ENCODE measurements around the gene ANTXR1. TPM values are rescaled to one million over a fixed set of nuclear protein-coding genes. Genes with fewer than 3 reads are reported as not detected.

The ANTXR1 gene
- total and polyA plus RNA-seq, 4 experiments from 2014 or later: 0.58 TPM; not detected in 3

GRCh38 chr2:69123182-69123581 is 110.2 kb downstream of the ANTXR1 start:
- H3K9me3 Mint-ChIP-seq: peaks cover 0 to 6% (median 0%) of the 10 kb centered on the region in 8 donors
- CTCF ChIA-PET (ENCODE audit: partially characterized antibody): no interaction called here

DNA sequence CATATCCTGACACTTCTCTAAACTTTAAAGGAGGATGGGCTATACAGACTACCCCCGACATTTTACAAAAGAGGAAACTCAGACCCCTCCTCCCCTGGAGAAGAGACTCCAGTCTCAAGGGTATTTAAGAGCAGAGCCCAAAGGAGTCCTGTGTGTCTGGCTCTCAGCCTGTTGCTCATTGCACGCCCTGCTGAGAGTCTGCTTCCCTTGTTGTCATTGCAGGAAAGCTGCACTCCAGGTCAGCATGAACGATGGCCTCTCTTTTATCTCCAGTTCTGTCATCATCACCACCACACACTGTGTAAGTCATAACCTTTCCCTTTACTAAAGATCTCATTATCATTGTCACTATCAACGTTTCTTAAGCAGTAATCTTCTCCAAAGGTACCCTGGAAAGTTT is 111.4 kb downstream of the ANTXR1 start:
- H3K4me3 Mint-ChIP-seq: no peak overlapping the region
- no peaks in the 10 kb centered on the region for H3K27me3 ChIP-seq (ENCODE audit: insufficient read depth, low read length)
- no peak overlapping the region for H3K27ac Mint-ChIP-seq
- no peaks in the 10 kb centered on the region for H3K36me3 Mint-ChIP-seq
- no peak for DNase-seq
- ChIA-PET POLR2A (ENCODE audit: partially characterized antibody) (no interaction called here), CTCF (ENCODE audit: partially characterized antibody) (no interaction called here)
- no peaks in the 10 kb centered on the region for H3K36me3 ChIP-seq (ENCODE audit: insufficient read depth, low read length)
- intact Hi-C loops (cut with micrococcal nuclease): no loop called here
- no peaks in the 10 kb centered on the region for H3K4me1 ChIP-seq (ENCODE audit: insufficient read depth, low read length)
- H3K9me3 ChIP-seq (ENCODE audit: control insufficient read depth in 1 of 2, low read length in 2 of 2): no peaks in the 10 kb centered on the region
- no peak overlapping the region for H3K4me3 ChIP-seq (ENCODE audit: low read length in 2 of 2)
- H3K4me1 Mint-ChIP-seq: no peaks in the 10 kb centered on the region
- no peak overlapping the region for H3K27ac ChIP-seq (ENCODE audit: low read depth, low read length)
- peaks cover 10 to 12% of the 10 kb centered on the region in 2 donors for H3K27me3 Mint-ChIP-seq
- H3K9me3 Mint-ChIP-seq: peaks cover 0 to 4% (median 0%) of the 10 kb centered on the region in 8 donors

More at GRCh38 chr2:69123182-69123581, 110.2 kb downstream of the ANTXR1 start:
- Mint-ChIP-seq H3K4me1 (no peaks in the 10 kb centered on the region), H3K27me3 (peaks cover 10 to 15% of the 10 kb centered on the region in 2 donors), H3K36me3 (no peaks in the 10 kb centered on the region), H3K27ac (no peak overlapping the region), H3K4me3 (no peak overlapping the region)
- H3K4me3 ChIP-seq (ENCODE audit: low read length in 2 of 2): no peak overlapping the region
- DNase-seq: no peak
- no peaks in the 10 kb centered on the region for H3K36me3 ChIP-seq (ENCODE audit: insufficient read depth, low read length)
- no peak overlapping the region for H3K27ac ChIP-seq (ENCODE audit: low read depth, low read length)
- intact Hi-C loops (cut with micrococcal nuclease): no loop called here
- H3K27me3 ChIP-seq (ENCODE audit: insufficient read depth, low read length): no peaks in the 10 kb centered on the region
- POLR2A ChIA-PET (ENCODE audit: partially characterized antibody): no interaction called here
- H3K9me3 ChIP-seq (ENCODE audit: control insufficient read depth in 1 of 2, low read length in 2 of 2): no peaks in the 10 kb centered on the region
- no peaks in the 10 kb centered on the region for H3K4me1 ChIP-seq (ENCODE audit: insufficient read depth, low read length)

DNA sequence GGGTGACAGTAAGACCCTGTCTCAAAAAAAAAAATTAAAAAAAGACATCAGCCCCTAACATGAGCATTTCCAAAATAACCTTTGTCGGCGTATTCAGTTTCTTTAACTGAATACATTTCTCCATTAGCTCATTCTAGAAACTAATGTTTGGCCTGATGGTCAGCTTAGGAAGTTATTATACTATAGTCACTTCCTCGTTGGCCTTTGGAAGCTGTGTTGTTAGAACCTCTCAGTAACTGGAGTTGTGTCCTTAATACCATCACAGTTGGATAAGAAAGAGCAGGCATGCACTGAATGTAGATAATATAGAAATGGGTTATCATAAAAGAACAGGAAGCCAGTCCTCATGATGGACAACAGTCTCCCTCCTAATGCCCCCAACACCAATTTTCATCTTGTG is 112.8 kb downstream of the ANTXR1 start:
- Mint-ChIP-seq H3K9me3 (peaks cover 0 to 4% (median 0%) of the 10 kb centered on the region in 8 donors), H3K27ac (no peak overlapping the region), H3K4me1 (no peaks in the 10 kb centered on the region), H3K27me3 (peaks cover 12% of the 10 kb centered on the region in 2 donors), H3K36me3 (no peaks in the 10 kb centered on the region), H3K4me3 (no peak overlapping the region)
- Histone ChIP-seq H3K27me3 (ENCODE audit: insufficient read depth, low read length) (no peaks in the 10 kb centered on the region), H3K4me1 (ENCODE audit: insufficient read depth, low read length) (no peaks in the 10 kb centered on the region), H3K36me3 (ENCODE audit: insufficient read depth, low read length) (no peaks in the 10 kb centered on the region), H3K4me3 (ENCODE audit: low read length in 2 of 2) (no peak overlapping the region), H3K9me3 (ENCODE audit: control insufficient read depth in 1 of 2, low read length in 2 of 2) (no peaks in the 10 kb centered on the region), H3K27ac (ENCODE audit: low read depth, low read length) (no peak overlapping the region)
- no peak for DNase-seq
- ChIA-PET POLR2A (ENCODE audit: partially characterized antibody) (no interaction called here), CTCF (ENCODE audit: partially characterized antibody) (no interaction called here)
- intact Hi-C loops (cut with micrococcal nuclease): no loop called here

DNA sequence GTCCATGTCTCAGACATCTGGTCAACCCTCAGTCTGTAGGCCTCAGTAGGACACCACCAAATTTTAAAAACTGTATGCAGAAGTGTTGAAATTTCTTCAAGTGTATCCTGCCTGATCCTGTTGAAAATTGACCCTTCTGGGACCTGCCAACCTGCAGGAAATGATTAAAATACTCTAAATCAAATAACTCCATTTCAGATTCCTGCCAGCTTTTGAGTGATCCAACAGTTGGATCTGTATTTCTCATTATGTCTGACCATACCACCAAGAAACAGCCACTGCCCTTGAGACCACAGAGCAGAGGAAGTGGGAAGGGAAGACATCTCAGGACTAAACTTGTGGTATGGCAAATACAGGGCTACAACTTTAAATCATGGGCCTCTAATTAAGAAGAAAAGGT is 113.4 kb downstream of the ANTXR1 start:
- H3K27ac Mint-ChIP-seq: no peak overlapping the region
- peaks cover 0 to 4% (median 0%) of the 10 kb centered on the region in 8 donors for H3K9me3 Mint-ChIP-seq
- intact Hi-C loops (cut with micrococcal nuclease): no loop called here
- H3K4me1 Mint-ChIP-seq: no peaks in the 10 kb centered on the region
- H3K4me3 ChIP-seq (ENCODE audit: low read length in 2 of 2): no peak overlapping the region
- H3K9me3 ChIP-seq (ENCODE audit: control insufficient read depth in 1 of 2, low read length in 2 of 2): no peaks in the 10 kb centered on the region
- H3K36me3 ChIP-seq (ENCODE audit: insufficient read depth, low read length): no peaks in the 10 kb centered on the region
- H3K4me3 Mint-ChIP-seq: no peak overlapping the region
- ChIA-PET CTCF (ENCODE audit: partially characterized antibody) (no interaction called here), POLR2A (ENCODE audit: partially characterized antibody) (no interaction called here)
- no peaks in the 10 kb centered on the region for H3K36me3 Mint-ChIP-seq
- no peak overlapping the region for H3K27ac ChIP-seq (ENCODE audit: low read depth, low read length)
- peaks cover 12% of the 10 kb centered on the region in 2 donors for H3K27me3 Mint-ChIP-seq
- no peak for DNase-seq
- no peaks in the 10 kb centered on the region for H3K4me1 ChIP-seq (ENCODE audit: insufficient read depth, low read length)
- no peaks in the 10 kb centered on the region for H3K27me3 ChIP-seq (ENCODE audit: insufficient read depth, low read length)

GRCh38 chr2:69131452-69131851 is 118.5 kb downstream of the ANTXR1 start:
- intact Hi-C loops (cut with micrococcal nuclease): no loop called here
- H3K27ac Mint-ChIP-seq: no peak overlapping the region
- H3K27me3 Mint-ChIP-seq: peaks cover 12 to 23% of the 10 kb centered on the region in 2 donors
- H3K4me1 Mint-ChIP-seq: no peaks in the 10 kb centered on the region
- H3K4me1 ChIP-seq (ENCODE audit: insufficient read depth, low read length): no peaks in the 10 kb centered on the region
- H3K9me3 ChIP-seq (ENCODE audit: control insufficient read depth in 1 of 2, low read length in 2 of 2): no peaks in the 10 kb centered on the region
- H3K4me3 ChIP-seq (ENCODE audit: low read length in 2 of 2): no peak overlapping the region
- H3K36me3 ChIP-seq (ENCODE audit: insufficient read depth, low read length): no peaks in the 10 kb centered on the region
- H3K27ac ChIP-seq (ENCODE audit: low read depth, low read length): no peak overlapping the region
- ChIA-PET POLR2A (ENCODE audit: partially characterized antibody) (no interaction called here), CTCF (ENCODE audit: partially characterized antibody) (no interaction called here)
- no peak overlapping the region for H3K4me3 Mint-ChIP-seq
- H3K36me3 Mint-ChIP-seq: no peaks in the 10 kb centered on the region
- no peak for DNase-seq
- peaks cover 0 to 4% (median 0%) of the 10 kb centered on the region in 8 donors for H3K9me3 Mint-ChIP-seq
- H3K27me3 ChIP-seq (ENCODE audit: insufficient read depth, low read length): no peaks in the 10 kb centered on the region

GRCh38 chr2:69131983-69132675 is 119.2 kb downstream of the ANTXR1 start:
- no peak overlapping the region for H3K27ac Mint-ChIP-seq
- no peak overlapping the region for H3K4me3 Mint-ChIP-seq
- Histone ChIP-seq H3K27me3 (ENCODE audit: insufficient read depth, low read length) (no peaks in the 10 kb centered on the region), H3K36me3 (ENCODE audit: insufficient read depth, low read length) (no peaks in the 10 kb centered on the region), H3K27ac (ENCODE audit: low read depth, low read length) (no peak overlapping the region), H3K4me1 (ENCODE audit: insufficient read depth, low read length) (no peaks in the 10 kb centered on the region), H3K4me3 (ENCODE audit: low read length in 2 of 2) (no peak overlapping the region), H3K9me3 (ENCODE audit: control insufficient read depth in 1 of 2, low read length in 2 of 2) (no peaks in the 10 kb centered on the region)
- H3K4me1 Mint-ChIP-seq: no peaks in the 10 kb centered on the region
- no peak for DNase-seq
- peaks cover 12 to 18% of the 10 kb centered on the region in 2 donors for H3K27me3 Mint-ChIP-seq
- intact Hi-C loops (cut with micrococcal nuclease): no loop called here
- POLR2A ChIA-PET (ENCODE audit: partially characterized antibody): no interaction called here
- no peaks in the 10 kb centered on the region for H3K36me3 Mint-ChIP-seq
- CTCF ChIA-PET (ENCODE audit: partially characterized antibody): no interaction called here
- peaks cover 0 to 4% (median 0%) of the 10 kb centered on the region in 8 donors for H3K9me3 Mint-ChIP-seq

- Histone ChIP-seq H3K4me1 (ENCODE audit: insufficient read depth, low read length) (no peaks in the 10 kb centered on the region), H3K27ac (ENCODE audit: low read depth, low read length) (no peak overlapping the region), H3K27me3 (ENCODE audit: insufficient read depth, low read length) (no peaks in the 10 kb centered on the region), H3K4me3 (ENCODE audit: low read length in 2 of 2) (no peak overlapping the region), H3K9me3 (ENCODE audit: control insufficient read depth in 1 of 2, low read length in 2 of 2) (no peaks in the 10 kb centered on the region), H3K36me3 (ENCODE audit: insufficient read depth, low read length) (no peaks in the 10 kb centered on the region)
- DNase-seq: no peak
- H3K4me1 Mint-ChIP-seq: no peaks in the 10 kb centered on the region
- no peak overlapping the region for H3K4me3 Mint-ChIP-seq
- CTCF ChIA-PET (ENCODE audit: partially characterized antibody): no interaction called here
- no peaks in the 10 kb centered on the region for H3K9me3 Mint-ChIP-seq
- POLR2A ChIA-PET (ENCODE audit: partially characterized antibody): no interaction called here
- no peaks in the 10 kb centered on the region for H3K36me3 Mint-ChIP-seq
- H3K27ac Mint-ChIP-seq: no peak overlapping the region
- H3K27me3 Mint-ChIP-seq: peaks cover 11 to 14% of the 10 kb centered on the region in 2 donors
- intact Hi-C loops (cut with micrococcal nuclease): no loop called here
Measured at GRCh38 chr2:69132960-69133590, 120.1 kb downstream of the ANTXR1 start.
